IPS-NIHi7 (cell line): ENCODE results near the gene C3orf22.

Source experiments
- DNase-seq: peaks from one replicate; pipeline ENCODE4 v3.0.0; 2012; ENCODE audit warnings: mixed read lengths; ENCODE audit errors: extremely low spot score

C3orf22 gene

DNA sequence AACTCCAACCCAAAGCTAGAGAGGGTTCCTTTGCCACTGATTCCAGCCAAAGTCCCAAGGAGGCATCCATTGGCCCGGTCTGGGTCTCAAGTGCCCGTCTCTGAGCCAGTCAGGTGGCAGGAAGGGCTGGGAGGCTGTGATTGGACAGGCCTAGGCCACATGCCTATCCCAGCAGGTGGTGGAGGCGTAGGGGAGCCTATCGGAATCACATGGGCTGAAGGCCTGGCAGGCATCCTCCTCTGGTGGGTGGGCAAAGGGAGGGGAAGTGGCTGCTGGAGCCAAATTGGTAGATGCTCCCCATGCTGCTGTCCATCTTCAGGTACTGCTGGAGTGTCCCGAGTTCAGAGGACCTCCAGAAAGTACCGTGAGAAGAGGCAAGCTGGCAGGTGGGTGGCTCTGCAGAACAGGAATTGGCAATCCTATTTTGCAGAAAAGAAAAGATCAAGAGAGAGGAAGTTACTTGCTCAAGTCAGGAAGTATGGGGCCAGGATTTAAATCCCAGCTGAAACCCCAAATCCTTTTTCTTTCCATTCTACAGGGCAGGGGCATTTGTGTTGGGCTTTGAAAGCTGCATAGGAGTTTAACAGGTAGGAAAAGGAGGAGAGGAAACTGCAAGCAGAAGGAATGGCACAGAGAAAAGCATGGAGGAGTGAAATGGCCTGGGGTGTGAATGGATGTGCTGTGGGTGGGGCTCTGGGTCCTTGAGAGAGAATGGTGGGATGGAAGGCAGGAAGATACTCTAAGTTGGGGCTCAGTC lies 31.1 kb downstream of the C3orf22 start:
- peak; percentile 48 for DNase-seq

DNA sequence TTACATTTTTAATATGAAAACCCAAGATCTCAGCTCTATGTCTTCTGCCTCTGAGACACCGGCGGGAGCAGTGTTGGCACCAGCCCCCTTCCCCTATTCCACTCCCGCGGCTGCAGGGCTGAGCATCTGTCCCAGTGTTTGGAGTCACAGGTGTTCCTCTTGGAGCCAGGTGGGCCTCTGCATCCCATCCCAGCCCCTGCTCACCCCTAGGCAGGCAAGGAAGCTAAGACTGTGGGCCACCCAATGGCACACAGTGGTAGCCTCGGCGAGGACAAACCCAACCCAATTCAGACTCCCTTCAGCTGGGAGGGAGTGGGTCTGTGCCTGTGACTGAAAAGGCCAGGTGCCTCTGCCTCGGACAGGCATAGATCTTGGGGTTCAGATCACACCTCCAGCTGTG lies 31.7 kb downstream of the C3orf22 start:
- no peak for DNase-seq

DNA sequence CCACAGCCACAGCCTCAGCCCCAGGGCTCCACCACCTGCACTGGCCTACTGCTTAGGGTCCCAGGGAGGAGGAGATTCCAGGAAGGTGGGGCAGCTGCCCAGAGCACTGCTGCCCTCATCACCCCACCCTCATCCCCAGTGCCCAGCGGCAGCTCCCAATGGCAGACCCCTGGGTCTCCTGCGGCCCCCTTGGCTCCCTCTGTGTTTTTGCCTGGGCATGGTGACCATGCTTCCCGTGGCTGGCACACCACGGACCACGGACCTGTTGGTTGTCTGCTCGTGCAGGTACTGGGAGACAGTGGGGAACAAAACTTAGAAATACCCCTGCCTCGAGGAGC lies 32.1 kb downstream of the C3orf22 start:
- no peak for DNase-seq

DNA sequence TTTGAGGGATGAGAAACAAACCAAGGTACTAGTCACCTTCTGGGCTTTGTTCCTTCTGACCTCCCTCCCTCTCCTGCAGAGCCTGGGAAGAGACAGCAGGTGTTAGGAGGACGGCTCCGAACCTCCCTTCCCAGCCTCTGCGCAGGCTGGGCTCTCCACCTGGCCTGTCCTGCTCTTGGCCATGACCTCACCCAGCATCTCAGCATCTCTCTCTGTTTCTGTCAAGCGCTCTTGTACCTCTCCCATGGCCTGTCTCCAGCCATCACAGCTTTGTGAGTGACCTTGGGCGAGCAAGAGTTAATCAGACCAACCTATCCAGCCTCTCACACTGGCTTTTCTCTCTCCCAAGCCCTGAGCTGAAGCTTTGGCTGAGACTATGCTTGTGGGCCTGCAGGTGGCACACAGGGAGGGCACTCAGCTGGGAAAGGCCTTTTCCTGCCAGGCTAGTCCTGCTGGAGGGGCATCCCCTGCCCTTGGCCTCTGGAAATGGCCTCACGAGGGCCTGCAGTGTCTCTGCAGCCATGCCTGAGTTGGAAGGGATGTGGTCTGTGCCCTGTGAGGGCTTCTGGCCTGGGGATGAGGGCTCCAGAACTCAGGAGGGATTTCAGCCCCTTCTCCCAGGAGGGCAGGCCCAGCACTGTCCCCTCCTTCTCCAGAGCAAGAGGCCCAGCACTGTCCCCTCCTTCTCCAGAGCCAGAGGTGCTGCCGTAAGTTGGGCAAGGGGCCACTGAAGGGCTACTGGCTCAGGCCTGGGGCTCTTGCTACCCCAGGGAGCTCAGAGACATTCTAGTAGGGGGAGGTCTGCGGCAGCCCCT lies 32.7 kb downstream of the C3orf22 start:
- no peak for DNase-seq

DNA sequence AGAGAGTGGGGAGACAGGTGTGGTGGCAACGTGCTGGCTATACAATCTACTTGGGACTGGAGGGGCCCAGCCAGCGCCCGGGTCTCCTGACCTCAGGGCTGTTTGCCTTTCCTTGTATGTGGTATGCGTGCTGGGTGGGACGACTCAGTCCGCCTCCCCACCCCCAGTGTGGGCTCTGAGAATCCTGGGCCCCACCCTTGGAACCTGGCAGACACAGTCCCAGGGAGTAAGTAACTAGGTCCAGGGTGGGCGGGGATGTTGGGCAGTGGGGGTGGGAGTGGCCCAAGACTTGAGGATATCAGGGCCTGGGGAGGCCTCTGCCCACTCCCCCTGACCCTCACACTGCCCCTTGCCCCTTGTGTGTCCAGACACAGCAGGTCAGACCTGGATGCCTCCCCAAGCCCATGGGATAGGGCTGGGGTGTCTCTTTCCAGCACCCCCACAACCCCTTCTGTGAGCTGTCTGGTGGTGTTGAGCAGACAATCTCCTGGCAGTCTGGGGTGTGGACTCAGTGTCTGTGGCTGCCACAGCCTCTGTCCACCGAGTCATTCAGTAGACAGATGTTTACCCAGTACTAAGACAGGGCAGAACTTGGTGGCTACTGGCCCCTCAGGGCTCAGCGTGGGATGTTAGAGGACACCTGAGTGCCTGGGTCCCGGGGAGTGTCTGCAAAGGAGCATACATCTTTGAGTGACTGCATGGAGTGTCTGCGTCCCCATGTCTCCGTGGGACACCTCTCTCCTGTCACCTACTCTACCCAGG lies 33.5 kb downstream of the C3orf22 start:
- DNase-seq: no peak

DNA sequence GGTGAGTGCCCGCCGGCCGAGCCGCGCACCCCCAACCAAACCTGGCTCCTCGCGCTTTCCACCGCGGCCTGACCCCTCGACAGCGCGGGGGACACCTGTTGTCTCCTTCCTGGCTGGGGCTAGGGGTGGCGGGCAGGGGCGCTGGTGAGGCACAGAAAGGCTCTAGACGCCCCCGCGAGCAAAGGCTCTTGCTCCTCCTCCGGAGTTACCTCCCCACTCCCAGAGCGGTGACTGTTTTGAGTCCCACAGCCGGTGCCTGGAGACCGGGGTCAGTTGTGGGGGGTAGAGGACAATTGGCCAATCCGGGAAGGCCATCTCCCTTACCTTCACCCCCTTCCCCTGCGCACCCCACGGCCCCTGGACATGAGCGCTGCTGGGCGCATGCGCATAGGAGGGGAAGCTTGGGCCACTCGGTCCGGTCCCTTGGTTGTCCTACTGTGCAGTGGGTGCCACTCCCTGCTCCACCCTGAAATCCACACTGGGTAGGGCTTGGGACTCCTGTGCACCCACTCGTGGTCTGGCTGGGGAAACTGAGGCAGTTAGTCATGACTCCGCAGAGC lies 34.2 kb downstream of the C3orf22 start:
- peak; percentile 68 for DNase-seq

DNA sequence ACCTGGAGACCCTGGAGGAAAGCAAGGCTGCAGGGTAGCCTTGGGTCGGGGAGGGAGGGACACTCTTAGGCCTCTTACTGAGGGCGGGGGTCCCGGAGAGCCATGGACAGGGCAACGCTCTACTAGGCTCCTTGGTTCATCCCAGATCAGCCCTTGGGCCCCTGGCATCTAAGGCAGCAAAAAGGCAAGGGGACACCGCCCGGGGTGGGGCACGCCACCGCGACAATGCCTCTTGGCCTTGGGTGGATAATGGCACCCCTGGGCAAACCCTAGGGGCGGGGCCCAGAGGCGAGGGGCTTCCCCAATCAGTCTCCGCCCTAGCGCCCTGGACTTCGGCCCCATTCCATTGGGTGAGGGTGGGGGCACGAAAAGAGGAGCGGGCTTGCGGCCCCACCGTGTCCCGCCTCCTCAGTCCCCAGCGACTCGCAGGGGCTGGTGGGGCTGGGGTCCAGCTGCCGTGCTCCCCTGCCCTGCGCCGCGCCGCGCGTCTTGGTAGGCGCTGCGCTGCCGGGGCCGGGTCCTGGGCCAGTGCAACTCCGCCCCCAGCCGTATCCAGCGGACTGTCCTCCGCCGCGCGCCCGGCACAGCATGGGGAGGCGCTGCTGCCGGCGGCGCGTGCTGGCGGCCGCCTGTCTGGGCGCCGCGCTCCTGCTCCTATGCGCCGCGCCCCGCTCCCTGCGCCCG lies 34.8 kb downstream of the C3orf22 start, which contains the start of gene CHST13:
TSS of gene CHST13 (plus strand) at position 411 of the 684 bp plus-strand sequence. CDS start at position 589, 178 bp downstream.
- DNase-seq: peak; percentile 81

DNA sequence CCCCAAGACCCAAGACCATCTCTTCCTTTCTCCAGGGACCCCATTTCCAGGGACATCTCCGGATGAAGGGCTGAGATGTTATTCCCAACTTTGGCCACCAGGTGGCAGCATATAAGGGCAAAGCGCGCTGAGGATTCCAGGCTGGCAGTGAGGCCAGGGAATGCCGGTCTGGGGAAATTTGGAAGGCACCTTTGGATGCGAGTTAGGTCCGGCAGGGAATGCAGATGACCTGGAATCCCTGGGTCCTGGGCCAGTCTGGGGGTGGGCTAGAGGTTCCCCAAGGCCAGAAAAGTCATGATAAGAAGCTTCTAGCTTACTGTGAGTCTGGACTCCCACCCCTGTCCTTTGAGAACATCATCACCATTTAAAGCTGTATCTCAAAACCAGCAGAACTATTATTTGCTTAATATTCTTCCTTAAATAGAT lies 36.4 kb downstream of the C3orf22 start:
- DNase-seq: peak; percentile 91

DNA sequence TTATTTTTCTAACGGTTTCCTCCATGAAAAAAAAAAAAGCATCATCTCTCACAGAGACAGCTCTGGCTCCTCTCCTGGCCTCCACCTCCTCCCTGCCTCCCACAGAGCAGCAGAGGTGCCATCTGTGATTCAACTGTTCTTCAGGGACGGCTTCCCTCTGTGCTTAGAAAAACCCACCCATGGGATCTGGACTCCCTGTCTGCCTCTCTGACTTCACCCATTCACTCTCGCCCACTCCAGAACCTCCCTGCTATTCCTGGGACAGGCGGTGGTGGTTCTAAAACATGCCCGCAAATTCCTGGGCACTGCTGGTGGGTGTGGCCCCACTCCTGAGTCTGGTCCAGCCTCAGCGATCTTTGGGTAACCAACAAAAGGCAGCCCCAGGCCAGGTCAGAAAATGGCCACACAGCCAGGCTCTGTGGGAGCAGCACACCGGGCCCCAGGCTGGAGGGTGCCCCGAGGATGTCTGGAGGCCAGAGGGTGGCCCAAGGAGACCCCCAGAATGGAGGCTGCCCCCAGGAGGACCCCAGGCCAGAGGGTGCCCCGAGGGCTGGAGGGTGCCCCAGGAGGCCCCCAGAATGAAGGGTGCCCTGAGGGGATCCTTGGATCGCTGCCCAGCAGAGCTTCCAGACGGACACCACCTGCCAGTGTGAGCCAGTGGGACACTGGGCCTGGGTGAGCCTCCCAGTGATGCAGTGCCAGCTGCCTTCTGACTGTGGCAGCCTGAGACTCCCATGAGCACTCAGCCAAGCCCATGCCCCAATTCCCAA lies 37.4 kb downstream of the C3orf22 start:
- no peak for DNase-seq

DNA sequence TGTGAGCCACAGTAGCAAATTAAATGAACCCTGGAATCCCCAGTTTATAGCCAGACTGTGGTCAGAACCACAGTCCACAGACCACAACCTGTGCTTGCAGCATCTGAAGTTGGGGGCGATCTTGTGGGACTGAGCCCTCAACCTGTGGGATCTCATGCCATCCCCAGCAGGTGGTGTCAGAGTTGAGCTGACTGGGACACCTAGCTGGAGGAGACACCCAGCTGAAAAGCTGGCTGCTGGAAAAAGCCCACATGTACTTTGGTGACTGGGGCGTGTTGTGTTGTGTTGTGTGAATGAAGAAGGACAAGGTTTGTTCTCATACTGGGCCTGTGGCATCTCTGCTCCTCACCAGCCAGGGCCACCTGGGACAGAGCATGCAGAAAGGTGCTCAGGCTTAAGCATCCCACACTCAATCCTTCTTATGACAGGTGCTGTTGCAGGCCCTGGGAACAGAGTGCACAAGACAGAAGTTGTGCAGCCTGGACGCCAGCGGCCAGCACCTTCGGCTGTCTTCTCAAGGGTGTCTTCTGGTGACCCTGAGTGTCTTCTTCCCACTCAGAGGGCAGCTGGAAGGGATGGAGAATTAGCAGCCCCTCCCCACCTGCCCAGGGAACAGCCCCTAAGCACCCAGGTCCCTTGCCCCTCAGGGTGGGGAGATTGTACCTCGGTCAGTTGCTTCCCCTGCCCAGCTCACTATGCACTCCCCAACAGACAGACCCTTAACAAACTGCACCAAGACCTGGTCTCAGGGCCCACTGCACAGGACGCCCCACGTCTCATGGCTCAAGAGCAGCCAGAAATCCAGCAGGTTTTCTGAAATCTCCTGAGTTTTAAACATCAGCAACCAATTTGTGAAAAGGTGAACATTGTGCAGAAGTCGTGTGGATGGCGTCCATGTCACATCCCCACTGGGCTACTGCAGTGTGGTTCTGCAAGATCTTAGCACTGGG lies 39.0 kb downstream of the C3orf22 start:
- DNase-seq: no peak

DNA sequence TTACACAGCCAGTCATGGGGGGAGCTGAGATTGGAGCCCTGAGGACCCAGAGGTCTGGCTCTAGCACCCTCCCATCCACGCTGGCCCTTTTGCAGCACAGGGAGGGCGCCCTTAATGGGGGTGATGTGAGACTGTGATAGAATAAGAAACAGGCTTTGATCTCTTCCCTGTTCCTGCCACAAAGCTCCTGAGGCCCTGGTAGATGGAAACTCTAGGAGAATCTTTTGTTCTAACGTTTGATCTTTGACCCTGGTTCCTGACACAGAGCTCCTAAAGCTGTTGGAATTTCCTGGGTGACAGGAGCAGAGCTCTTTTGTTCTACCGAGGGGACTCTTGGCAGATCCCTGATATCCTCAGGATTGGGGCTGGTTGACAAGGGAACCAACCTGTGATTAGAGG lies 40.0 kb downstream of the C3orf22 start:
- no peak for DNase-seq

DNA sequence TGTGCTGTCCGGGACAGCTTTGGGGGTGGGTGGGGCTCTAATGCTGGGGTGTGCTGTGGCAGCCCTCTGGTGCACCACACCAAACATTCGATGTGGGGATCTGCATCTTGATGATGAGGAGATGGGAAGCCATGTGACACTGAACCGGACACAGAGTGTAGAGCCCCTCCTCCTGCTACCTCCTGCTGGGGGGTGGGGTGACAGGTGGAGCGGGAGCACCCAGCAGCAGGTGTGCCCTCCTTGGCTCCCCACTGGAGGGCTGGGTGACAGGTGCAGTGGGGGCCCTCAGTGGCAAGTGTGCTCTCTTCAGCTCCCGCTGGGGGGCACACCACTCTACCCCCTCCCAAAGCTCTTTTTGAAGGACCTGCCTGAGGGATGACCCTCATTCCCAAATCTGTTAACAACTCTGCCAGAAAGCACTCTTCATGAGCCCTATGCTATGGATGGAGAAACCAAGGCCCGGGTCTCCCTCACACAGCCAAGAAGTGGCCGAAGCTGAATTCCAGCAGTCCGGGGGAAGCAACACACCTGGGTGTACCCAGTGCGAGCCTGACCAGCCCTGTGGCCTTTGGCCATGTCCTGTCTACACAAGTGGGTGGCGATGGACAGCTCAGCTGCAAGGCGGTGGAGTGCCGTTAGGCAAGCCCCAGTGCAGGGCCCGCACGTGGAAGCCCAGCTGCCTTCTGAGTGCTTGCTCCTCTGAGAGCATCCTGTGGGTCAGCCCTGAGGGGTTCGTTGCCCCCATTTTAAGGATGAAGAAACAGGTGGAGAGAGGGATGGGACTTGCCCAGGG lies 40.5 kb downstream of the C3orf22 start:
- DNase-seq: no peak

DNA sequence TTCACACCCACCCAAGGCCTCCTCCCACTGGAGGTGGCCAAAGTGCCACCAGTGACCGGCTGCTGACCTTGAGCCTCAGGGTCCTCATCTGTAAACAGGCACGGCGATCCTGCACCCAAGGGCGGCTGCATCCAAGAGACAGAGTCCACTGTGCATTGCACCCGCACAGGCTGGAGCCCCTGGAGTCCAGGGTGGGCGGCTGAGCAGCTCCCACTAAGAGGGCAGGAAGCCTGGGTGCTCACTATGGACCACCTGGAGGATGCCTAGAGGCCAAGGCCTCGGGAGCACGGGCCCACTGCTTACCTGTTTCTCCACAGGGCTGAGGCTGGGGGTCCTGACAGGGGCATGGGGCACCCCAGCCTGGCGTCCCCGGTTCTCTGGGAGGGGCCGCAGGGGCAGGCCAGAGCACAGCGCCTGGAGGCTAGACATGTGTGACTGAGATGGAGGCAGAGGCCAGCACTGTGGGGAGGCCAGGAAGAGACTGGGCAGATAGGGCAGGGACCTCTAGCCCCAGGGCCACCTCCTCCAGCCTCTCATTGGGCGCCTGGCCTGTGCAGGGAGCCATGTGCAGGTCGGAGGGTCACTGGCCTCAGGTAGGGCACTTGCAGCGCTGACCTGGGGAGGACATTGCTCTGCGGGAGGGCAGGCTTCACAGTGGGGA lies 41.3 kb downstream of the C3orf22 start, which contains the start of gene UROC1:
TSS of gene UROC1 (minus strand) at position 483 of the 661 bp plus-strand sequence. CDS start at position 429, 54 bp downstream.
- DNase-seq: no peak

DNA sequence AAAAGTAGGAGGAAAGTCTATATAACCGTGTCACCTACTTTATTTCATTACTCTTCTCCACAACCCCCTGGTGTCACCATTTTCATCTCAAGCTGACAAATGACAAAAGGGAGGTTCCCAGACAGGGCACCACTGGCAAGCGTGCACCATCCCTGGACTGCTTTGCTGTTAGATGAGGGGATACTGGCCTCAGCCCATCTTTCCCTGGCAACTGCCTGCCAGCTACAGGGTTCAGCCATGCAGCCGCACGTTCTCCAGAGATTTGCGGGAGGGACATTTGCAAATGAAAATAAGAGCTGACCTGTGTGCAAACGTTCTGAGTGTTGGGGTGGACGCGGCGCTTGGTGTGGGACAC lies 41.8 kb downstream of the C3orf22 start:
- no peak for DNase-seq

DNA sequence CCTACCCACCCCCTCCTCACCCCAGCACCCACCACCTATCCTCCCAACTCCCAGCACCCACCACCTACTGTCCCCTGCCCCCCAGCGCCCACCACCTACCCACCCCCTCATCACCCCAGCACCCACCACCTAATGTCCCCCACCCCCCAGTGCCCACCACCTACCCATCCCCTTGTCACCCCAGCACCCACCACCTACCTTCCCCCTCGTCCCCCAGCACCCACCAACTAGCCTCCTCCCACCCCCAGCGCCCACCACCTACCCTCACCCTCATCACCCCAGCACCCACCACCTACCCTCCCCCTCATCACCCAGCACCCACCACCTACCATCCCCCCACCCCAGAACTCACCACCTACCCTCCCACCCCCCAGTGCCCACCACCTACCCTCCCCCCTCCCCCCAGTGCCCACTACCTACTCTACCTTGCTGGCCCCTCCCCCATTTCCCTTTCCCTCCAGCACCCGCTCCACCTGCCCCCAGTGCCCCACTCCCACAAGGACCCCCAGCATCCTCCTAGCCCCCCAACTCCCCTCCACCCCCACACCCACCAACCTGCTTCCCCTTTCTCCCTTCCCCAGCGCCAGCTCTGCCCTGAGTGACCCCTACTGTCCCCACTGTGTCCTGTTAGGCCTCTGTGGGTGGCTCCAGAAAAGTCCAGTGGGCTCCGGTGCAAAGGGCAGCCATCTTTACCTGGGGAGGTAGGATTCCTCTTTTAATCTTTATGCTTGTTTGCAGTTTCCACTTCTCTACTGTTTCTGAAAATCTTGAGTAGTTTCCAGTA lies 42.4 kb downstream of the C3orf22 start:
- DNase-seq: no peak

DNA sequence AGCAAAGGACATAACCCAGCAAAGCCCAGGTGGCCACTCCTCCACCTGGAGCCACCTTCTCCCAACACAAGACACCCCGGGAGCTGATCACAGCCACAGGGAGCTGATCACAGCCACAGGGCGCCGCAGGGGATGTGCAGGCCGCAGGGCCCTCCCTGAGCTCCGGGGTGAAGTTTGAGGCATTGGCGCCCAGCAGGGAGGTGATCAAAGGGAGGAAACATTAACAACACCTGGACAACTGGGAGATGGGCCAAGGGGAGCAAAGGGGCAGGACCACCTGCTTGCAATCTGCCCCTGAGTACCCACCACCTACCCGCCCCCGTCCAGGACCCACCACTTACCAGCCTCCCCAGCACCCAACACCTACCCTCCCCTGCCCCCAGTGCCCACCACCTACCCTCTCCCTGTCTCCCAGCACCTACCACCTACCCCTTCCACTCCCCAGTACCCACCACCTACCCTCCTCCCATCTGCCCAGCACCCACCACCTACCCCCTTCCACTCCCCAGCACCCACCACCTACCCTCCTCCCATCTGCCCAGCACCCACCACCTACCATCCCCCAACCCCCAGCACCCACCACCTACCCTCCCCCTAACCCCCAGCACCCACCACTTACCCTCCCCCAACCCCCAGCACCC lies 43.5 kb downstream of the C3orf22 start:
- no peak for DNase-seq

DNA sequence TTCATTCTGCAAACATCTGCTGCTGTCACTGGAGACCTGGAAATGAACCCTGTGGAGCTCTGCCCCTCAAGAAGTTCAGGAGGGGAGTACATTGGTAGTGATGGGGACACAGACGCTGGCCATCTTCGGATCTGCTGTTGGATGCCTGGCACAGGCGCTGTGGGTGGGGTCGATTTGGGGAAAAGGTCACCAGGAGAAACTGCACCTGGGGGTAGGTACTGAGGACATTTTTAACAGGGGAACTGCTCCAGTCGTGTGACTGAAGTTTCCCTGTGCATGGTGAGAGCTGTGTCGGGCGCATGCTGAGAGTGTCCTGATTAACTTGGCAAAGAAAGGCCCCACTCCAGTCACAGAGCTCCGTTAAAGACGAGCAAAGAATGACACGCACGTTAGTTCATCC lies 44.6 kb downstream of the C3orf22 start:
- no peak for DNase-seq
